Natural killer cell (primary cell): ENCODE measurements around the gene POLE3. TPM values are rescaled to one million over a fixed set of nuclear protein-coding genes. Genes with fewer than 3 reads are reported as not detected.

Source experiments
- ATAC-seq, 3 donors: fragments of 150-1000 bp in 2 of 3; fragments of 200-7000 bp in 1 of 3; cut with Tn5 transposase; 1 replicate in 1 of 3; 2 replicates in 2 of 3; pipeline ENCODE4 v1.10.0; 2021; ENCODE audit warnings: mild to moderate bottlenecking in 2 of 3, moderate library complexity in 2 of 3
- DNase-seq, 2 donors: peaks; one replicate each; pipeline versions ENCODE4 v3.0.0 to v3.0.0-alpha.2; 2013 to 2021; ENCODE audit warnings: mixed read lengths in 1 of 2
- H3K27ac ChIP-seq: one replicate; pipeline ENCODE4 v1.5.1; 2013; ENCODE audit warnings: mild to moderate bottlenecking, low read length
- H3K27me3 ChIP-seq: one replicate; pipeline ENCODE4 v1.6.1; 2013; ENCODE audit warnings: low read length; ENCODE audit not compliant: control insufficient read depth, insufficient read depth
- H3K36me3 ChIP-seq: one replicate; pipeline ENCODE4 v1.6.1; 2013; ENCODE audit warnings: low read length; ENCODE audit not compliant: control insufficient read depth, insufficient read depth
- H3K4me1 ChIP-seq: one replicate; pipeline ENCODE4 v1.6.1; 2013; ENCODE audit warnings: low read length; ENCODE audit not compliant: control insufficient read depth, insufficient read depth
- H3K4me3 ChIP-seq: one replicate; pipeline ENCODE4 v1.5.1; 2013; ENCODE audit warnings: low read length
- H3K9me3 ChIP-seq: one replicate; pipeline ENCODE4 v1.6.1; 2013; ENCODE audit warnings: low read length; ENCODE audit not compliant: control insufficient read depth, insufficient read depth
- H3K27ac Mint-ChIP-seq, 2 donors: one replicate each; pipeline ENCODE4 v1.8.0; 2022; ENCODE audit warnings: mild to moderate bottlenecking in 2 of 2, mixed read lengths in 2 of 2, moderate library complexity in 1 of 2
- H3K27me3 Mint-ChIP-seq, 2 donors: one replicate each; pipeline ENCODE4 v1.8.0; 2022; ENCODE audit warnings: low read depth in 2 of 2, mixed read lengths in 2 of 2
- H3K36me3 Mint-ChIP-seq: one replicate; pipeline ENCODE4 v1.8.0; 2022; ENCODE audit warnings: mixed read lengths
- H3K4me1 Mint-ChIP-seq, 2 donors: one replicate each; pipeline ENCODE4 v1.8.0; 2022; ENCODE audit warnings: mixed read lengths in 2 of 2
- H3K4me3 Mint-ChIP-seq: one replicate; pipeline ENCODE4 v1.8.0; 2022; ENCODE audit warnings: mild to moderate bottlenecking, moderate library complexity, mixed read lengths
- H3K9me3 Mint-ChIP-seq, 2 donors: one replicate each; pipeline ENCODE4 v1.8.0; 2022; ENCODE audit warnings: mixed read lengths in 2 of 2
- WGBS: methylation state at CpG from one replicate; pipeline ENCODE4 v1.1.7; 2013; ENCODE audit warnings: missing lambda C conversion rate; ENCODE audit not compliant: insufficient coverage; 5-methylcytosine and 5-hydroxymethylcytosine counted together
- intact Hi-C: fragments of 100-400 bp; cut with micrococcal nuclease; formaldehyde crosslinking; loops from one replicate; pipeline ENCODE4 v1.14.2; 2022
- total RNA-seq, 4 donors: library from RNA; stranded (reverse); fragments of 120-200 nt in 1 of 4; gene quantifications; one replicate each; pipeline versions ENCODE4 v1.2.3 to v1.2.4, GENCODE V29; 2013 to 2022
- TF ChIP-seq, protein P1 (sequence below): fragments of 200-600 bp; IDR thresholded peaks from one replicate; pipeline ENCODE4 v1.8.0; 2022; ENCODE audit warnings: antibody characterized with exemption

POLE3 gene
- total RNA-seq, 3 donors from 2014 or later (not counting 1 experiment from before 2014, with no cell fraction given) = 59.2 to 66.7 (median 62.2) TPM

DNA sequence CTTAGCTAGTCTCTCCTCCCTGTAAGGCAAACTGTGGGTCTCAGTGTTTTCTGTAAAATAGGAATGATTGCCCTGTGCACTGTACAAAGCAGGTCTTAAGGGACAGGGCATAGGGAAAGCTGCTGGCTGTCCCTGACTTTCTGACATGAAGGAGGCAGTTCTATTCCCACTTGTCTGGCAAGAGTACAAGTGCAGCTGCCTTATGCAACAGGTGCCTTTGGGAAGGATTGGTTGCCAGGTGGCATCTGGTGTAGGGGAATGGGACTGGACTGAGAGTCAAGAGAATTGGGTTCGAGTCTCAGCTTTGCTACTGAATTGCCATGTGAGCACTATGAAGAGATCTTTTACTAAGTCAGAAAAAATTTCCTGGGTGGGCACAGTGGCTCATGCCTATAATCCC lies 51.1 kb downstream of the POLE3 start:
- no peak overlapping the region for H3K27ac Mint-ChIP-seq
- Histone ChIP-seq H3K9me3 (no peaks in the 10 kb centered on the region), H3K4me3 (no peak overlapping the region), H3K27me3 (no peaks in the 10 kb centered on the region), H3K27ac (no peak overlapping the region), H3K4me1 (no peaks in the 10 kb centered on the region), H3K36me3 (no peaks in the 10 kb centered on the region)
- WGBS = 83% methylated on average over 1 of the region's 1 CpG
- ATAC-seq (no peak), DNase-seq (no peak)
- H3K9me3 Mint-ChIP-seq = no peaks in the 10 kb centered on the region
- H3K36me3 Mint-ChIP-seq = no peaks in the 10 kb centered on the region
- H3K27me3 Mint-ChIP-seq = no peaks in the 10 kb centered on the region
- H3K4me3 Mint-ChIP-seq = no peak overlapping the region
- intact Hi-C loops = no loop called here
- TF ChIP-seq, protein P1, sequence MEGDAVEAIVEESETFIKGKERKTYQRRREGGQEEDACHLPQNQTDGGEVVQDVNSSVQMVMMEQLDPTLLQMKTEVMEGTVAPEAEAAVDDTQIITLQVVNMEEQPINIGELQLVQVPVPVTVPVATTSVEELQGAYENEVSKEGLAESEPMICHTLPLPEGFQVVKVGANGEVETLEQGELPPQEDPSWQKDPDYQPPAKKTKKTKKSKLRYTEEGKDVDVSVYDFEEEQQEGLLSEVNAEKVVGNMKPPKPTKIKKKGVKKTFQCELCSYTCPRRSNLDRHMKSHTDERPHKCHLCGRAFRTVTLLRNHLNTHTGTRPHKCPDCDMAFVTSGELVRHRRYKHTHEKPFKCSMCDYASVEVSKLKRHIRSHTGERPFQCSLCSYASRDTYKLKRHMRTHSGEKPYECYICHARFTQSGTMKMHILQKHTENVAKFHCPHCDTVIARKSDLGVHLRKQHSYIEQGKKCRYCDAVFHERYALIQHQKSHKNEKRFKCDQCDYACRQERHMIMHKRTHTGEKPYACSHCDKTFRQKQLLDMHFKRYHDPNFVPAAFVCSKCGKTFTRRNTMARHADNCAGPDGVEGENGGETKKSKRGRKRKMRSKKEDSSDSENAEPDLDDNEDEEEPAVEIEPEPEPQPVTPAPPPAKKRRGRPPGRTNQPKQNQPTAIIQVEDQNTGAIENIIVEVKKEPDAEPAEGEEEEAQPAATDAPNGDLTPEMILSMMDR = no peak
- no peaks in the 10 kb centered on the region for H3K4me1 Mint-ChIP-seq

Other genes with a start within 250 kb of the POLE3 start
- gene FKBP15, start 189.4 kb downstream of the POLE3 start, total RNA-seq = 10 to 100 TPM; 35.0 to 37.9 (median 35.9) TPM
- gene SLC31A1, start 189.1 kb downstream of the POLE3 start, total RNA-seq = 10 to 100 TPM in 2 of 3 donors, 1 to 10 TPM in 1; 7.9 to 27.8 (median 11.8) TPM
- gene CDC26, start 135.1 kb downstream of the POLE3 start, total RNA-seq = 10 to 100 TPM; 16.8 to 24.8 (median 21.5) TPM
- gene PRPF4, start 135.0 kb downstream of the POLE3 start, total RNA-seq = 10 to 100 TPM; 16.9 to 23.2 (median 21.1) TPM
- not detected for gene RNF183, start 107.3 kb downstream of the POLE3 start, total RNA-seq
- under 1 TPM; 0.16 to 0.55 (median 0.19) TPM for gene WDR31, start 70.4 kb downstream of the POLE3 start, total RNA-seq
- 1 to 10 TPM; 3.3 to 5.5 (median 4.3) TPM for gene BSPRY, start 61.1 kb downstream of the POLE3 start, total RNA-seq
- gene HDHD3, start 33.7 kb downstream of the POLE3 start, total RNA-seq = 10 to 100 TPM in 1 of 3 donors, 1 to 10 TPM in 2; 6.1 to 11.8 (median 9.6) TPM
- gene ALAD, start 9.4 kb downstream of the POLE3 start, total RNA-seq = 10 to 100 TPM; 30.3 to 38.7 (median 36.4) TPM
- gene C9orf43, start 72 bp upstream of the POLE3 start, total RNA-seq = under 1 TPM; 0.45 to 0.71 (median 0.50) TPM
- 100 to 1,000 TPM; 148 to 269 (median 190) TPM for gene RGS3, start 53.1 kb upstream of the POLE3 start, total RNA-seq